ENCODE measurements around the gene PGM3.
"Not testable (repeated sequence)": the region's sequence is repeated elsewhere in the genome, so short reads cannot be mapped to it uniquely, and the experiment has no call there.

- TF ChIP-seq CTCF, POLR2A (IDR thresholded peaks at IDR 0.05): not testable (repeated sequence)
Observed at GRCh38 chr6:83191974-83192373, 1.1 kb downstream of the PGM3 start.

Measured in vagina (tissue), 2 donors.